IPS-11a (cell line): Measurements from ENCODE around the gene FARS2.

Experiments used
- H3K4me3 ChIP-seq: one replicate; pipeline ENCODE4 v1.5.1; 2013; ENCODE audit warnings: low read depth, low read length, control low read depth

Gene FARS2

GRCh38 chr6:5738211-5738610 lies 476.9 kb downstream of the FARS2 start:
- H3K4me3 ChIP-seq = no peak overlapping the region

GRCh38 chr6:5744497-5744896 lies 483.2 kb downstream of the FARS2 start:
- H3K4me3 ChIP-seq = no peak overlapping the region

GRCh38 chr6:5745081-5745480 lies 483.8 kb downstream of the FARS2 start:
- no peak overlapping the region for H3K4me3 ChIP-seq

- no peak overlapping the region for H3K4me3 ChIP-seq
These were observed 484.9 kb downstream of the FARS2 start for GRCh38 chr6:5746053-5746758.

GRCh38 chr6:5746759-5747130 lies 485.4 kb downstream of the FARS2 start:
- H3K4me3 ChIP-seq = no peak overlapping the region

GRCh38 chr6:5747379-5747778 lies 486.1 kb downstream of the FARS2 start:
- no peak overlapping the region for H3K4me3 ChIP-seq

GRCh38 chr6:5749016-5749650 lies 487.8 kb downstream of the FARS2 start:
- no peak overlapping the region for H3K4me3 ChIP-seq

- no peak overlapping the region for H3K4me3 ChIP-seq
These were observed 488.4 kb downstream of the FARS2 start for GRCh38 chr6:5749651-5750215.

GRCh38 chr6:5751525-5752390 lies 490.4 kb downstream of the FARS2 start:
- H3K4me3 ChIP-seq = no peak overlapping the region

- H3K4me3 ChIP-seq = no peak overlapping the region
These were observed 491.0 kb downstream of the FARS2 start for GRCh38 chr6:5752391-5752680.

GRCh38 chr6:5753209-5753608 lies 491.9 kb downstream of the FARS2 start:
- H3K4me3 ChIP-seq = no peak overlapping the region

- H3K4me3 ChIP-seq = no peak overlapping the region
These were observed 493.6 kb downstream of the FARS2 start for GRCh38 chr6:5754904-5755303.

- H3K4me3 ChIP-seq = no peak overlapping the region
These were observed 498.3 kb downstream of the FARS2 start for GRCh38 chr6:5759571-5759970.

GRCh38 chr6:5761370-5761769 lies 500.1 kb downstream of the FARS2 start:
- H3K4me3 ChIP-seq = no peak overlapping the region

GRCh38 chr6:5762561-5762968 lies 501.3 kb downstream of the FARS2 start:
- H3K4me3 ChIP-seq = no peak overlapping the region

GRCh38 chr6:5763407-5763806 lies 502.1 kb downstream of the FARS2 start:
- H3K4me3 ChIP-seq = no peak overlapping the region

GRCh38 chr6:5763871-5764270 lies 502.6 kb downstream of the FARS2 start:
- no peak overlapping the region for H3K4me3 ChIP-seq

- no peak overlapping the region for H3K4me3 ChIP-seq
These were observed 503.2 kb downstream of the FARS2 start for GRCh38 chr6:5764401-5764955.

- H3K4me3 ChIP-seq = no peak overlapping the region
These were observed 503.9 kb downstream of the FARS2 start for GRCh38 chr6:5765141-5765760.

GRCh38 chr6:5766260-5766659 lies 504.9 kb downstream of the FARS2 start:
- no peak overlapping the region for H3K4me3 ChIP-seq

- H3K4me3 ChIP-seq = no peak overlapping the region
These were observed 506.2 kb downstream of the FARS2 start for GRCh38 chr6:5767471-5767870.
